GM21723 (cell line): Measurements from ENCODE around the gene OTP.

ENCODE experiments used
- ATAC-seq: cut with Tn5 transposase; IDR thresholded peaks from one replicate; pipeline ENCODE4 v1.9.1; 2021; ENCODE audit warnings: mild to moderate bottlenecking, moderate library complexity; ENCODE audit not compliant: unreplicated experiment

OTP gene

DNA sequence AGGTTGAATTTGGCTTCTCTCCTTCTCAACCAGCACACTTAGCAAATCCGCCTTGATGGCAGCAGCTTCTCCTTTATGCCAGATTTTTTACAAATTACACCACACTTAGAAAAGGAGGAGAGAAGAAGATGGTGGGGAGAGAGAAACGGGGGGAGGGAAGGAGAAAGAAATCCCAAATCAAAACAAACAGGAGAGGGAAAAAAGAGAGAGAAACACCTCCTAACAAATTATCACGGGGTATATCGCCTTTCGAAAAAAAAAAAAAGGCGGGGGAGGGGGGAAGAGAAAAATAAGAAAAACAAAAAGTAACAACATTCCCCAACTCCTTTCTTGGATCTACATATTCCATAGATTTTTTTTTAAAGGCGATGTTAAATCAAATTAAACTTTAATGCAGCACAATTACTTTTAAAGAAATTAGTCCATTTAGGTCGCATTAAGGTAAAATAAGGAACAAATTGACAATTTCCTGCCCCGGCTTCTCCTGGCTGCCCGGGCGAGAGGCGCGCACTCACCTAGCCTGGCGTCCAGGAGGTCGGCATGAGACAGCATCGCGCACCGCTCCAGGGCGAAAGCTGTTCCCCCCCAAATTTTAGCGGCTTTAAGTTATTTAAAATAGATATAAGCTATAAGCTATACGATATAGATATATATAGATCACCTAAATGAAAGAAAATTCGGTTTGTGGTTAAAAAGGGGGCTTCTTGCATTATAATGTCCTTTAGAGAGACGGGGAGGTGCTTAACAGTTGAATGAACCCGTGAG, at the start of gene OTP:
OTP (minus strand) TSS at position 716 of the 765 bp plus-strand sequence; CDS start at position 552, 164 bp downstream.
- no peak for ATAC-seq

DNA sequence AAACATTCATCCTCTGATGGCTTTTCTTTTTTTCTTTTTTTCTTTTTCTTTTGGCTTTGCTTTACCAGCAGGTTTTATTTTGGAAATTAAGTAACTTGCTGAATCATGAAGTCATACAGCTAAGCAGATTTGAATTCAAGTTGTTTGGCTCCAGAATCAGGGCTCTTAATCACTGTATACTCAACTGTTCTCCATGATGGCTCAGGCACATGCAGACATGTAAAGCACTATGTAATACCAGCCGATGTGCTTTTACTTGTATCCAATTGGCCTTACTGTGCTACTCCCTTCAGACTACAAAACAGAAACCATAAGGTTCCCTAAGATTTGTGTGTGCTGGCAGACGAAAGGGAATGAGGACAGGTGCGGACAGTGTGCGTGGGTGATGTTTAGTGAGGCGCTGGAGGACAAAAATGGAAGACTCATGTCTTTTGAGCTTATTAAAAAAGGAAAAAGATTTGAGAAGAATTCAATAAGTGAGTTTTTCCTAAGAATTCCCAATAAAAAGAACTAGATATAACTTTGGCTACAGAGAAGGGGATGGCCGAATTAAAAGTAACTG, 44.7 kb upstream of the OTP start:
- ATAC-seq = no peak

DNA sequence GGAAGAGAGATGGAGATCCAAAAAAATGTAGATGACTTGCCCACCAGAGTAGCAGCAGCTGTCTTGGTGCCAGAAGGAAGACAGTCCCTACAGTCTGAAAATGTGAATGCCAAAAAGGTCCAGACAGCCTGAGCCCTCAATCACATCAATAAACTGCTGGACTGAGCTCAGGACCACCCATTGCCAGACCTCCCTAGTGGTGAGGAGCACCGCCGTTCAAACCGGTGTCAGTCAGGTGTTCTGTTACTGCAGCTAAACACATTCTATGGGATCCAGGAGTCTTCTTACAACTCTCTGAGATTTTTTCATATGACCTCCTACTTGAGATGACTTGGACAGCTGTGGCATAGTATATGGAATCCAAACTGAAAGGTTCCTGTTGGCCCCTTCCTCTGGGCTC, 32.0 kb upstream of the OTP start:
- ATAC-seq = no peak

DNA sequence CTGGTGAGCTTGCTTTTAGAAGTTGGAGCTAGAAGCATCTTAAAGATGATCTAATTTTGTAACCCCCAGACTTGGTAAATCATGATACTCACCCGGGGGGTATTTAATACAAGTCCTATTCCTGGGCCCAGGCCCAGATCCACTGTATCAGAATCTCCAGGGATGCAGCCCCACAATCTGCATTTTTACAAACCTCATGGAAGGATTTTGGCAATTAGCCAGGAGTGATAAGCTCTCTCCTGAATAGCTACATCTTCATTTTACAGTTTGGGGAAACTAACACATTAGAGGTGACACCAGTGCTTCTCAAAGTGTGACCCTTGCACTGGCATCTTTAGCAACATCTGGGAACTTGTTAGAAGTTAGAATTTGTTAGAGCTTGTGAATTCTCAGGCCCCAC, 31.2 kb upstream of the OTP start:
- ATAC-seq = no peak

DNA sequence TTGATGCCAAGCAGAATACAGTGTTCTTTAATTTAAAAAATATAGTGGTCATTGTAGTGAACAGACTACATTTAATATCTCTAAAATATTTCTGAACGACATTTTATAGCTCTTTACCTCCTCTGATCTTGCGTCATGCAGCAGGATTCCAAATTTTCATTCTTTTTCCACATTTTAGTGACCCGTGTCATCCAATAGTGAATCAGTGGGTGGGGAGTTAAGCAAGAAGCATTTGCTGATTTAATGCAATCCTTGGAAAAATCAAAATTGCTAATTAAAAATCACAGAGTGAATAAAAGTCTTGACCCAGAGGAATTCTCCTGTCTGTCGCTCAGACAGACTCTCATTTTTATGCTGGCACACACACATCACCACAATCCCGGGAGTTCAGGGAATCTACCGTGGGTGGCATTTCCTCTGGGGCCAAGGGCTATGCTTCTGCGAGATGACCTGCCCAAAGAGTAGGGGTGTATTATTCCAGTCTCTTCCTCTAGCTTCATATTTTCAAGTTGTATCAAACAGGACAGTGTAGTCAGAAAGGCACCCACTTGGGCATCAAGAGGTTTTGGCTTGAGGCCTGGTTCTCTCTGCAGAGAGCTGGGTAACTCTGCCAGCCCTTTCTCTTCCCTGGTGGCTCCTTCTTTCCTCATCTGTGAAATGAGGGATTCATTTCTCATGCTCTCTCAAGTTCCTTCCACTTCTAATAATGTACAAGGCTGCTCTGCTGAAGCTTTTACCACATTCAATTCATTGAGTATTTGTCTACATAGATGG, 24.8 kb upstream of the OTP start:
- no peak for ATAC-seq

DNA sequence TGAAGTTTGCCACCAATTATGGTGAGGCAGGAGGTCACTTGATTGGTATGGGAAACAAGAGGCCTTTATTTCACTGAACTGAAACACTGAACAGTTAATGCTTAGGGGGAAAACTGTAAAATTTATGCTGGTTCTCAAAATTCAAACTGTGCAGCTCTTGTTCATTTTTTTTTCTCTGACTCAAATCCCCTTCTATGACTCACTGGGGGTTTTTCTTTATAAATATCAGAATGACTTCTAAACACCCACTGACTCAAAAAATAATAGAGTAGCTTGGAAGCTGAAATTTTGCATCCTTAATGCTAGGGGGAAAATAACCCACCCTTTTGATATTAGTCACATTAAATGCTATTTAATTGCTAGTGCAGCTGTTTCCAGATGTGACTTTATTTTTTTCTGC, 24.1 kb upstream of the OTP start:
- ATAC-seq = no peak

DNA sequence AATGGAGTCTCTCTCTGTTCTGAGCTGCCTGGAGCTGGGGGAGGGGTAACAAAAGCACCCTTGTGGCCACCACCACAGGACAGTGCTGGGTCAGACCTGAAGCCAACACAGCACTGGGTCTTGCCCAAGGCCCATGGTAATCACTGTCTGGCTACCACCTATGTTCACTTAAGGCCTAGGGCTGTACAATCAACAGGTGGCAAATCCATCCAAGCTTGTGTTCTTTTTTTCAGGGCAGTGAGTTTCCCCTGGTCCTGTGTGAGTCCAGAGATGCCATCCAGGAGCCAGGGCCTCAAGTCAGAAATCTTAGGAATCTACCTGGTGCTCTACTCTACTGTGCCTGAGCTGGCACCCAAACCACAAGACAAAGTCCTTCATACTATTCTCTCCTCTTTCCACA, 20.1 kb upstream of the OTP start:
- no peak for ATAC-seq

DNA sequence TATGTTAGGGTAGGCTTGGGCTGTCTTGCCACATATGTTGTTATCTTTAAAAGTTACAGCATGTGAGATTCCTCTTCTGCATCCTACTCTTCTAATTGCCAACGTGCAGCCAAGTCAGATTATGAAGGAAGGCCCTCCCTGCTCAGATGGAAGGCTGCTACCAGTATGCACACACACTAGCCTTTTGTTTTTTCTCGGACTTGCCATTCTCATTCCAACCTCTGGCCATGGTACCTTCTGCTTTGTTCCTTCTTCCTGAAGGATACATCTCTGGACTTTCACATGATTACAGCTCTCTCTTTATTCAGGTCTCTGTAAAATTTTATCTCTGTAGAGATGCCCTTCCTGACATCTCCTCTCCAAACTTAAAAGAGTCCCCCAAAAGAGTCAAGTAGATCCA, 12.8 kb upstream of the OTP start:
- no peak for ATAC-seq

DNA sequence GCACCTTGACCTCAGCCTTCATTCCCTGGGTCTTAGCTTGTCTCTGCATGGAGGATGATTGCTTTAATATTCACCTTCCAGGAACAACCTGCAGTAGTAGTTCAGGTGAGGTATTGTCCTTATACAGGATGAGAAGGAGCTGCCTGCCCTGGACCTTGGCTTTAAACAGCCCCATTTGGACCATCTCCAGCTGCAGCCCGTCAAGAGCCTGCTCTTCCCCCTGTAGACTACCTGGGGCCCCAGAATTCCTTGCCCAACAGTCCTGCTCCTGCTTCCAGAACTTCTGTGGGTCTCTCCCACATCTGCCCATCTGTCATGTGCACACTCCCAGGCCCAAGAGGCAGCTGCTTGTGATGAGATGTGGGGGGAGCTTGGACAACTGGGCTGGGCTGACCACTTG, 12.2 kb upstream of the OTP start:
- no peak for ATAC-seq

DNA sequence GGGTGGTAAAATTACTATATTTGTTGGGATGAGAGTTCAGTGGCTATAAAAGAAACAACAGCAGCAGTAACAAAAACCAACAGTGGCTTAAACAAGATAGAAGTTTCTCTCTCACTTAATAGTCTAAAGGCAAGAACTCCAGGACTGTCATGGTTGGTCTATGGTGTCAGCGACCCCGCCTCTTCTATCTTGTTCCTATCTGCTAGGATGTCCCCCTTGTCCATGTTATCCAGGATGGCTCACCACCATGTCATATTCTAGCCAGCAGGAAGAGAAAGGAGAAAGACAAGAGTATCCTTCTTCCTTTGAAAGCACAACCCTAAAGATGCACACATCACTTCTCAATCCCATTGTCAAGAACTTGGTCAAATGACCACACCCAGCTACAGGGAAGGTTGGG, 11.3 kb upstream of the OTP start:
- ATAC-seq = no peak

DNA sequence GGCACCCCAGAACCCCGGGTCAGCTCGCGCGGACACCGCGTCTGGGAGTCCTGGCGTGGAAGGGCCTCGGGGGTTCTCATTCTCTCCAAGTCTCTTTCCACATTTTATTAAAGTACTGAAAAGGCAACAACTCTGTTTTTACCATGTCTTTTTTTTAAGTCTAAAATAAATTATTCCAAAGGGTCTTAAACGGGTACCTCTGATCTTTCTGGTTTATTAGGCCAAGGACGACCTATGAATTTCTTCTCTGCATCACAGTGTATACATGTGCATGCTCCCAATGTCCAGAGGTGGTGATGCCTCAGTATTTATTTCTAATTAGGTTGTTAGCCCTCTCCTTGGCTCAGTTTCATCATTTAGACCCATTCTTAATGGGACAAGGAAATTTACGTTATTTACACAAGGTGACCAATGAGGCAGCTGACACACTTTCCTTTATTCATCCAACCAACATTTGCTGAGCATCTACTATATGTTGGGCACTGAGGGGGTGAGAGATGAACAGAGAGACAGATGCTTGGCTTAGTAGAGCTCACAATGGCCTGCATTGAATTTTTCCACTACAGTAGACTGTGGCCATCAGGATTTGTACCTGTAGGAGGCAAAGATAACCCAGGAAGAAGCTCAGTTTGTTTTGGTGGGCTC, 7.6 kb upstream of the OTP start:
- no peak for ATAC-seq

DNA sequence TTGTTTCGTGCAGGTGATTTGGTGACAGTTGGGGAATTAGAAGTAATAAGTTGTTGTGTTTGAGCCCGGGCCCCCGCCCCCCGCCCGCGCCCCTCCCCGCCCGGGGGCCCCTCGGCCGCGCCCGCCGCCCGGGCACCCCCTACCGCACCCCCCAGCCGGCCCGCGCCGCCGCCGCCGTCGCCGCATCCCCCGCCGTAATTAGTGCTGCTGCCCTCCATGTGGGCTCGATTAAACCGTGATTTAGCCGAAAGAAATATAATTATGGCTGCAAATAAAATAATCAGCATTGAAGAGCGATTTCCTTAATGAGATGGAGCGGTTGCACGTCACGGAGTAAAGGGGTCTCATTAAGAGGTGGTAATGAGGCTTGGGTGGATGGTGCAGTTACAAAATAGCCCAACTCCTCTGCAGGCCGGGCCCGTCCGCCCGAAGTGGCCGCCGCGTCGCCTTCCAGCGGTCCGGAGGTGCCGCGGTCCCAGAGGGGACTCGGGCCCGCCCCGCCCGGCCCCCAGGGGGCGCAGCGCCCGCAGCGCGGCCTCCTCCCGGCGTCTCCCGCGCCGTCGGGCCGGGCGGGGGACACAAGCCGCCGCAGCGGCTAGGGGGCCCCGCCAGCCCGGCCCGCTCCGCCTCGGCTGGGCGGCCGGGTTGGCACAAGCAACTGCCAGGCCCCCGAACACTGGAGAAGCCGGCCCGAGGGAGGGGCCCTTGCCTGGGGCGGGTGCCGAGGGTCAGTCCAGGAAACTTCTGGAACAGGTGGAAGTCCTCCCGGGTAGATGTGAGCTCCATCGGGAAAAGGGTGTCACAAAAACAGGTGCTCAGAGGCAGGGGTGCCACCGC, 6.9 kb upstream of the OTP start:
- ATAC-seq = no peak

DNA sequence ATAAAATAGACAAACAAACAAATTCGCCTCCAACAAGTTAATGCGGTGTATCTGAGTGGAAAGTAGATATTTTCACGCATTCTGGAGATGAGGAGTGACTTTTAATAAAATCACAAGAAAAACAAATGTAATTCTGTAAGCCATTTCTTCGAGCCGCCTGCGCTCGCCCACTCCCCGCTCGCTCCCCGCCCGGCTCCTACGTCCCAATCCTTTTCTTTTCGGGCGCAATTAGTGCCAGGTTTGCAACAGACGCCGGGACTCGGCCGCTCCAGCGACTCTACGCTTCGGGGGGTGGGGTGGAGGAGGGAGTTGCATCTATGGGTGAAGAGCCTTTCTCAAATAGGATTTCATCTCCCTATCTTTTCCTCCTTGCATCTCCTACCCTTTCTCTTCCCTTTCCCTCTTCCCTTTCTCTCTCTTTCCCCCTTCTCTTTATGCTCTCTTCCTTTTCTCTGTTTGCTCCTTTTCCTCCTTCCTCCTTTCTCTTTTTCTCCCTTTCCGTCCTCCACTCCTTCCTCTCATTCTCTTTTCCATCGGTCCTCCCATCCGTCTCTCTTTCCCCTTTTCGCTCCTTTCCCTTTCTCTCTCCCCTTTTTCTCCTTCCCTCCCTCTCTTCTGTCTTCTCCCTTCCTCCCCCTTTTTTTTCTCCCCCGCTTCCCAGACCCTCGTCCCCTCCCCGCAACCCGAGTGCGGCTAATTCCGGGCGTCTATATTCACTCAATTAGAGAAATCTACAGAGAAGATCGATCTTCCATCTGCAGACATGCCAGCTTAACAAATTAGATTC, 6.1 kb upstream of the OTP start:
- ATAC-seq = no peak

DNA sequence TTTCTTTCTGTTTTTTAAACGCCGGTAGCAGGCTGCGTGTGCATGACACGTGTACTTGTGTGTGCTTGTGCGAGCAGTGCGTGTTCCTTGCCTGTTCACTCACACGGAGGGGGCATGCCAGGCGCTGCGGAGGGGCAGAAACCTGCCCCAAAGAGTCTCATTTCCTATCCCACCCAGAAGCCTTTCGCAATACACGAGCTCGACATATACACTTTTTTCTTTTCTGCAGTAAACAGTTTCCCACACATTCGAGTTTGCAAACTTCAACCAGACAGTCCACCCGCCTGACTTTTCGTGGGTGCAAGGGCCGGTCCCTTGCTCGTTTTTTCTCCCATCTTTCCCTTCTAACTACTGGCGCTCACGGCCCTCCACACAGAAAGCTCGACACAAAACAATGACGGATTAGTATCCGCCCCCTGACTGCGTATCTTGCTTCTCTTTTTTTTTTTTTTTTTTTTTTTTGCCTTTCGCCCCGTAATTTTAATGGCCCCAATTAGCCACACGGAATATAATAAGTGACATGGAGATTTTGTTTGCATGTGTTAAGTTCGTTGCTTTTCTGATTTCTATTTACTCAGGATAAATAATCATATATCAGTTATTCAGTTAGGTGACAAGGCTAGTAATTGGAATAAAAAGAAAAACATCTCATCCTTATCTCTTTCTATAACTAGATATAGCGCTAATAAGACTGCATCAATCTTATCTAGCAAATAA, 5.3 kb upstream of the OTP start:
- ATAC-seq = no peak

DNA sequence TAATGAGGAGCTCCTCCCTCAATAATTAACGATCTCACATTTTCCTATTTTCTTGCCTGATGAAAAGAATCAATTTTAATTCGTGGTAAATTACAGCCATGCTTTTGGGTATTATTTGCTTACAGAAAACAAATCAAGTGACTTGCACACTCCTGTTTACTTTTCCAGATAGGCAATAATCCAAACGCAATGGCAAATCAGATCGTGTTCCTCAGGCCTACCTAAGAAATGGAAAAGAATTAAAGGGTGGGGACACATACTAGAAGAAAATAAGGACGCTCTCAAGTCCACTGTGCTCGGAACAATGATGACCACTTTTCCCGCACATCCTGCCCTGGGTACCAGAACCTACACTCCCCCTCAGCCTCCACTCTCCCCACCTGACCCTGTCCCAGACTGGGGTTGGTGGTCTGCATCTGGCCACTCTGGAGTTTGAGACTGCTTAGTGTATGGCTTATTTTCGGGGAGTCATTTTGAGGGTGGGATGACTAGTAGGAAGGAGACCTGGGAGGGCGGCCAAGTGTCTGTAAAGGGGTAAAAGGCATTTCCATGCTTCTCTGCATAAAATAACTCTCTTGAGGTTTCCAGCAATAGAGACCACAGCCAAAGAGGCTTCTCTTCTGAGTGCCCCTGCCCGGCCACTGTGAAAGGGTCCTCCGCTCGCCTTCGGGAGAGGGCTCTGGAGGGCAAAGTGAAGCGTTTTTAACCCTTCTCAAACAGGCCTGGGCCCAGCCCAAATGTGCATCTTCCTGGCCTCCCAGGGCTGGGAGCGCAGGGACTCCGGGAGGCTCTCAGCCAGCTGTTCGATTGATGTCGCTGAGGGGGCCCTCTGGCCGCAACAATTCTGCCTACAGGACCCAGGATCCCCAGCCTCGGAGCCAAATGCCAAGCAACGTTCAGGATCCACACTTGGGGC, 4.5 kb upstream of the OTP start:
- ATAC-seq = no peak

DNA sequence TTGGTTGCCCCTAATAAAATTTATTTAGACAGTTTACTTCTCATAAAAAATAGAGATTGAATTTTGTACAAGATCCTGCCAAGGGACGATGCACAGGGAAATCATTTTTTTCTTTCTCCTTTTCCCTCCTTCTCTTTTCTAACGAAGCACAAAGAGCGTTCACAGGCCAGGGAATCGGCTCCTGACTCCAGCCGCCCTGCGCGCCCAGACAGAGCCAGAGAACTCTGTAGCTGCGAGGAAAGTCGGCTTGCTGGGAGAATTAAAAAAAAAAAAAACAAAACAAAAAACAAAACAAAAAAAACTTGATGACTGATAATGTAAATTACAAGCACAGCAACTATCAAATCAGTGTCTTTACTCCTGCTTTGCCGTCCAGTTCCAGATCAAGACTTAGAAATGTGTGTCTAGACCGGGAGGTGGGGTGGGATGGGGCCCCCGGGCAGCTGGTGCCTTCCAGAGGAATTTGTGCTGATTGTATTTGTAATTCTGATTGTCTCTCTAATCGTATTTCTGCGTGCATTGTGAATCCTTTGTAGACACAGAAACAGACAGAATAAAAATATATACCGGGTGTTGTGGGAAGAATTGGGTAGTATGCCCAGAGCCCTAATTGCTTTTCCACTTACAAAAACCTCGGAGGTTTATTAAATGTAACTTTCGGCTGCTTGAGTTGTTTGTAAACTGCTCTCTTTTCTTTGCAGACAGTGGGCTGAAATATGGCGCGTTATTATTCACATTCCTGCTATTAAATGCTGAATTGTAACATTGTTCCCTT, 3.6 kb upstream of the OTP start:
- ATAC-seq = no peak

DNA sequence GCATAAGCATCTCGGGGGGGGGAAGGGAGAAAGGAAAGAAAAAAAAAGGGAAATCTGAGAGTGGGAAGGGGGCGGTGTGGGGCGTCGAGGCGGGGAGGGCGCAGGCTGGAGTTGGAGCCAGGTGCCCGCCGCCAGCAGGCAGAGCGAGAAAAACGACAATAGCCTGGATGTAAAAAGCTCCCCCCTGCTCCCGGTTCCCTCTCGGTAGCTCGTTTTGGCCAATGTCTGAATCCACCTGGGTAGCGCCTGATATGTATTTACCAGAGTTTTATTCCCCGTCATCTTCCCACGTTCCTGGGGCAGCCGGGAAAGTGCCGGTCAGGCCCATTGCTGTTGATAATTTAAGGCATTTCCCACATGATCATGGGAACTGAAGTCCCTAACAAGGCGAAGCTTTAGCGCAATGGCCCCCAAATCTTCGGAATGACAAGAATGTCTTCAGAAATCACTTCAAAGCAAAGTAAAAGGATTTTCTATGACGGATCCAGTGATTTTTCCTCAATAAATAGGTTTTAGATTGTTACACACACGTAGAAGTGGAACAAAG, 3.0 kb upstream of the OTP start:
- ATAC-seq = no peak
